ENCODE data around the gene FKBP8.

- TF ChIP-seq REST (IDR thresholded peaks at IDR 0.05; ENCODE audit: insufficient replicate concordance, low read depth) = no peak
- TF ChIP-seq, protein P1, sequence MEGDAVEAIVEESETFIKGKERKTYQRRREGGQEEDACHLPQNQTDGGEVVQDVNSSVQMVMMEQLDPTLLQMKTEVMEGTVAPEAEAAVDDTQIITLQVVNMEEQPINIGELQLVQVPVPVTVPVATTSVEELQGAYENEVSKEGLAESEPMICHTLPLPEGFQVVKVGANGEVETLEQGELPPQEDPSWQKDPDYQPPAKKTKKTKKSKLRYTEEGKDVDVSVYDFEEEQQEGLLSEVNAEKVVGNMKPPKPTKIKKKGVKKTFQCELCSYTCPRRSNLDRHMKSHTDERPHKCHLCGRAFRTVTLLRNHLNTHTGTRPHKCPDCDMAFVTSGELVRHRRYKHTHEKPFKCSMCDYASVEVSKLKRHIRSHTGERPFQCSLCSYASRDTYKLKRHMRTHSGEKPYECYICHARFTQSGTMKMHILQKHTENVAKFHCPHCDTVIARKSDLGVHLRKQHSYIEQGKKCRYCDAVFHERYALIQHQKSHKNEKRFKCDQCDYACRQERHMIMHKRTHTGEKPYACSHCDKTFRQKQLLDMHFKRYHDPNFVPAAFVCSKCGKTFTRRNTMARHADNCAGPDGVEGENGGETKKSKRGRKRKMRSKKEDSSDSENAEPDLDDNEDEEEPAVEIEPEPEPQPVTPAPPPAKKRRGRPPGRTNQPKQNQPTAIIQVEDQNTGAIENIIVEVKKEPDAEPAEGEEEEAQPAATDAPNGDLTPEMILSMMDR (IDR thresholded peaks at IDR 0.05; ENCODE audit: insufficient read depth, low read length) = no peak
- TF ChIP-seq POLR2AphosphoS5 (IDR thresholded peaks at IDR 0.05; ENCODE audit: low read depth) = no peak
- TF ChIP-seq GABPA (IDR thresholded peaks at IDR 0.05; ENCODE audit: low read depth) = no peak
- no peak for TF ChIP-seq SPI1 (IDR thresholded peaks at IDR 0.05; ENCODE audit: borderline replicate concordance, low read depth)
Observed at GRCh38 chr19:18500376-18500775, 43.0 kb downstream of the FKBP8 start.

Data from HL-60 (cell line).